K562 (cell line): ENCODE results near the gene P2RY6.
A peak's percentile ranks its signal among the peaks of the same experiment; 100 is the strongest.

Source experiments
- EZH2 ChIP-seq: IDR thresholded peaks from 2 replicates; pipeline ENCODE4 v1.6.1; 2012; ENCODE audit warnings: low read depth, mild to moderate bottlenecking, inconsistent platforms, low read length, borderline replicate concordance
- GATAD2B ChIP-seq: fragments of 450-650 bp; IDR thresholded peaks from 2 replicates; pipeline ENCODE4 v1.6.1; 2017; ENCODE audit warnings: mild to moderate bottlenecking, borderline replicate concordance
- HNRNPH1 ChIP-seq: fragments of 200-400 bp; formaldehyde crosslinking; optimal IDR thresholded peaks from 2 replicates; pipeline ENCODE3; 2017; ENCODE audit warnings: low read depth, mild to moderate bottlenecking, low read length, moderate library complexity
- NFIC ChIP-seq: fragments of 450-650 bp; IDR thresholded peaks from 2 replicates; pipeline ENCODE4 v1.6.1; 2017; ENCODE audit warnings: mild to moderate bottlenecking, inconsistent platforms
- NFRKB ChIP-seq: fragments of 450-650 bp; IDR thresholded peaks from 2 replicates; pipeline ENCODE4 v1.6.1; 2016; ENCODE audit warnings: low read depth
- NR2C2 ChIP-seq, 2 experiments: fragments of 200-800 bp in 1 of 2; sonication (Bioruptor generic) in 1 of 2; sonication (generic) in 1 of 2; formaldehyde crosslinking in 1 of 2; IDR thresholded peaks; 2 replicates each; pipeline versions ENCODE4 v1.6.1 to v1.8.0; 2016 to 2022; ENCODE audit warnings: mild to moderate bottlenecking in 1 of 2, missing compliant biosample characterization in 1 of 2, missing genetic modification characterization in 1 of 2, missing genetic modification reagents in 1 of 2
- SREBF2 ChIP-seq: sonication (generic); formaldehyde crosslinking; IDR thresholded peaks from 2 replicates; pipeline ENCODE4 v1.4.0; 2020; ENCODE audit warnings: mild to moderate bottlenecking, missing genetic modification reagents
- ZKSCAN8 ChIP-seq: fragments of 200-800 bp; sonication (Bioruptor generic); IDR thresholded peaks from 2 replicates; pipeline ENCODE4 v1.6.1; 2016; ENCODE audit warnings: missing genetic modification characterization, missing compliant biosample characterization
- ZNF121 ChIP-seq: sonication (generic); formaldehyde crosslinking; conservative IDR thresholded peaks from 2 replicates; pipeline ENCODE4 v1.8.0; 2022; ENCODE audit warnings: missing genetic modification reagents
- ZNF778 ChIP-seq: fragments of 450-650 bp; formaldehyde crosslinking; IDR thresholded peaks from 2 replicates; pipeline ENCODE4 v1.4.0; 2020; ENCODE audit warnings: mild to moderate bottlenecking, moderate library complexity
- TF ChIP-seq, protein P1 (sequence below), 3 experiments: IDR thresholded peaks in 2 of 3; conservative IDR thresholded peaks in 1 of 3; 2 replicates each; pipeline ENCODE4 v1.5.1; 2011 to 2012; ENCODE audit warnings: low read length in 3 of 3, mild to moderate bottlenecking in 3 of 3, control low read depth in 2 of 3, improper control_type of control experiment in 1 of 3, inconsistent platforms in 1 of 3, low read depth in 1 of 3, mixed read lengths in 1 of 3, moderate library complexity in 1 of 3; ENCODE audit not compliant: insufficient read depth in 2 of 3
- TF ChIP-seq, protein P2 (sequence below): sonication (generic); formaldehyde crosslinking; IDR thresholded peaks from 2 replicates; pipeline ENCODE4 v1.9.0; 2022; ENCODE audit warnings: mild to moderate bottlenecking, missing genetic modification reagents

DNA sequence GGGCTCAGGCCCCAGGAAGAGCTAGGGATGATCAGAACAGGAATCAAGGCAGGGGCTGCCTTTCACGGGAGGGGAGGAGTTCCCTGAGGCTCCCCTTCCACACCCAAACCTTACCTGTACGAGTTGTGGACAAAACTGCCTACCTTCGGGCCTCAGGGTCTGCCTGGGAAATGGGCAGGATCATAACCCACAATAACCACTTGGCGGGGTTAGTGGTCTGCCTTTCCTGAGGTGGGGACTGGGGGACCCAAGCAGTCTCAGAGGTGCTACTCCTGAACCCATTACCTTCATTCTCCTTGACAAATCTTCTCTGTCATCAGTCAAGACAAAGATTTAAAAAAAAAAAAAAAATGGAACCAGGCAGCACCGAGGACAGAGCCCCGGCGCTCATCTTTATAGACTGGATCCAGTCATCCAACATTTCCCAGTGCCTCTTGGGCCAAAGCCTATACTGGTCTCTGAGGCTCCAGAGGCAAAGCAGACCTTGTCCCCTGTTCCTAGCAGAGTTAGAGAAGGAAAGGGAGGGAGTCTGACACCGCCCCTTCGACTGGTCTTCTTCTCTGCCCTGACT is 14.2 kb downstream of the P2RY6 start:
- TF ChIP-seq, protein P1, sequence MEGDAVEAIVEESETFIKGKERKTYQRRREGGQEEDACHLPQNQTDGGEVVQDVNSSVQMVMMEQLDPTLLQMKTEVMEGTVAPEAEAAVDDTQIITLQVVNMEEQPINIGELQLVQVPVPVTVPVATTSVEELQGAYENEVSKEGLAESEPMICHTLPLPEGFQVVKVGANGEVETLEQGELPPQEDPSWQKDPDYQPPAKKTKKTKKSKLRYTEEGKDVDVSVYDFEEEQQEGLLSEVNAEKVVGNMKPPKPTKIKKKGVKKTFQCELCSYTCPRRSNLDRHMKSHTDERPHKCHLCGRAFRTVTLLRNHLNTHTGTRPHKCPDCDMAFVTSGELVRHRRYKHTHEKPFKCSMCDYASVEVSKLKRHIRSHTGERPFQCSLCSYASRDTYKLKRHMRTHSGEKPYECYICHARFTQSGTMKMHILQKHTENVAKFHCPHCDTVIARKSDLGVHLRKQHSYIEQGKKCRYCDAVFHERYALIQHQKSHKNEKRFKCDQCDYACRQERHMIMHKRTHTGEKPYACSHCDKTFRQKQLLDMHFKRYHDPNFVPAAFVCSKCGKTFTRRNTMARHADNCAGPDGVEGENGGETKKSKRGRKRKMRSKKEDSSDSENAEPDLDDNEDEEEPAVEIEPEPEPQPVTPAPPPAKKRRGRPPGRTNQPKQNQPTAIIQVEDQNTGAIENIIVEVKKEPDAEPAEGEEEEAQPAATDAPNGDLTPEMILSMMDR (IDR thresholded peaks at IDR 0.05 in 2 of 3, conservative IDR thresholded peaks at IDR 0.05 in 1 of 3; ENCODE audit: insufficient read depth in 2 of 3, low read depth in 1 of 3, low read length in 3 of 3): peak in 2 of 3 experiments; percentile 3 to 9; a peak in 1 of 6 replicates
- TF ChIP-seq ZKSCAN8 (CRISPR knock-in tag) (no peak), ZNF121 (CRISPR knock-in tag) (no peak), GATAD2B (no peak), NFRKB (no peak), NR2C2 (CRISPR knock-in tag; IDR thresholded peaks at IDR 0.05) (no peak), NR2C2 (tag; IDR thresholded peaks at IDR 0.05) (no peak), HNRNPH1 (no peak), EZH2 (no peak), ZNF778 (CRISPR knock-in tag) (no peak), SREBF2 (CRISPR knock-in tag) (no peak), NFIC (no peak)
- TF ChIP-seq, protein P2, sequence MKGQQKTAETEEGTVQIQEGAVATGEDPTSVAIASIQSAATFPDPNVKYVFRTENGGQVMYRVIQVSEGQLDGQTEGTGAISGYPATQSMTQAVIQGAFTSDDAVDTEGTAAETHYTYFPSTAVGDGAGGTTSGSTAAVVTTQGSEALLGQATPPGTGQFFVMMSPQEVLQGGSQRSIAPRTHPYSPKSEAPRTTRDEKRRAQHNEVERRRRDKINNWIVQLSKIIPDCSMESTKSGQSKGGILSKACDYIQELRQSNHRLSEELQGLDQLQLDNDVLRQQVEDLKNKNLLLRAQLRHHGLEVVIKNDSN (CRISPR knock-in tag): no peak
